Measurements from ENCODE around the gene CARNS1.
"Not testable (repeated sequence)": the region's sequence is repeated elsewhere in the genome, so short reads cannot be mapped to it uniquely, and the experiment has no call there.

The CARNS1 gene

DNA sequence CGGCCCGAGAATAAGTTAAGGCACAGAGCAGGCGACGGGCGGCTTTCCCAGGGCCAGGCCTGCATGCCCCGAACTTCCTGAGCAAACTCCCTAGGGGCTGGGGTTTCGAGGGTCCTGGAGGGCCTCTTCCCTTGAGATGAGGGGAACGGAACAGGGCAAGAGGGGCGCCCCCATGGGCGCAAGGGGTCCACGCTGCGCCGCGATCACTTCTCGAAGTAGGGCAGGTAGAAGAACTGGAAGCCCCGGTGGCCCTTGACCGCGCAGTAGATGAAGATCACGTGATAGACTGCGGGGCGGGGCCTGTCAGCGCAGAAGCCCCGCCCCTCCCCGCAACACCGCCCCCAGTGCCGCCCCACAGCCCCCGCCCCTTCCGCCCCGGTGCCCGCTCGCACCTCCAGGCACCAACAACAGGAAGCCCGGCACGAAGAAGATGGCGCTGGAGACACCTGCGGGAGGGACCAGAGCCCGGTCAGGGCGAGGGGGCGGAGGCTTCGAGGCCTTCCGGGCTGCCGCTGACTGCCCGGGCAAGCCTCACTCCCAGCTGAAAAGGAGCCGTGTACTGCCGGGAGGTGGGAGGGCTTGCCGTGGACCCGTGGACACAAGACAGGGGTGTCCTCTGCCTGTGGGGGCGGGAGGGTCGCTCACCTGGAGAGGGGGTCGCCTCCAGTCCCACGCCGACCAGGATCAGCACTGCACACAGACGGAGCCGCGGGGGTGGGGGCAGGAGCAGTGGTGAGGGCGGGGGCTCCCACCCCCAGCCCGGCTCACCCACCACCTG, 49.1 kb downstream of the CARNS1 start:
- H3K36me3 ChIP-seq = no peaks in the 10 kb centered on the region
- DNase-seq = peak; percentile 95
- no peaks in the 10 kb centered on the region for H3K27me3 ChIP-seq
- peaks cover 8% of the 10 kb centered on the region for H3K4me1 ChIP-seq
- peak overlapping the region; percentile 72 for H3K4me3 ChIP-seq (ENCODE audit: low read depth, low read length)
- H3K9me3 ChIP-seq = no peaks in the 10 kb centered on the region
- TF ChIP-seq, protein P1, sequence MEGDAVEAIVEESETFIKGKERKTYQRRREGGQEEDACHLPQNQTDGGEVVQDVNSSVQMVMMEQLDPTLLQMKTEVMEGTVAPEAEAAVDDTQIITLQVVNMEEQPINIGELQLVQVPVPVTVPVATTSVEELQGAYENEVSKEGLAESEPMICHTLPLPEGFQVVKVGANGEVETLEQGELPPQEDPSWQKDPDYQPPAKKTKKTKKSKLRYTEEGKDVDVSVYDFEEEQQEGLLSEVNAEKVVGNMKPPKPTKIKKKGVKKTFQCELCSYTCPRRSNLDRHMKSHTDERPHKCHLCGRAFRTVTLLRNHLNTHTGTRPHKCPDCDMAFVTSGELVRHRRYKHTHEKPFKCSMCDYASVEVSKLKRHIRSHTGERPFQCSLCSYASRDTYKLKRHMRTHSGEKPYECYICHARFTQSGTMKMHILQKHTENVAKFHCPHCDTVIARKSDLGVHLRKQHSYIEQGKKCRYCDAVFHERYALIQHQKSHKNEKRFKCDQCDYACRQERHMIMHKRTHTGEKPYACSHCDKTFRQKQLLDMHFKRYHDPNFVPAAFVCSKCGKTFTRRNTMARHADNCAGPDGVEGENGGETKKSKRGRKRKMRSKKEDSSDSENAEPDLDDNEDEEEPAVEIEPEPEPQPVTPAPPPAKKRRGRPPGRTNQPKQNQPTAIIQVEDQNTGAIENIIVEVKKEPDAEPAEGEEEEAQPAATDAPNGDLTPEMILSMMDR (IDR thresholded peaks at IDR 0.05; ENCODE audit: low read depth, low read length) = no peak

DNA sequence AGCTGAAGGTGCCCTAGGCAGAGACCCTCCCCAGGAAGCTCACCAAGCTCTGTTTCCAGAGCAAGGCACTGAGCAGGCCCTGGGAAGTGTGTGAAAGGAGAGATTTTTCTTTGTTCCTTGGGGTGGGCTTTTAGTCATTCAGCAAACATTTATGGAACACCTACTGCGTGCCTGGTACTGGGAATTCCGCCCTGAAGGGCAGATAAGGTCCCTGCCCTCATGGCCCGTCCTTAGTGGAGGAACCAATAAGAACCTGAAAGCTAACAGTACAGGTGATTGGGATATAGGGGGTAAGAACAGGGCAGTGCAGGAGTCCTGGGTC, 49.7 kb downstream of the CARNS1 start:
- H3K4me3 ChIP-seq (ENCODE audit: low read depth, low read length) = peak overlapping the region; percentile 72
- peaks cover 8% of the 10 kb centered on the region for H3K4me1 ChIP-seq
- H3K36me3 ChIP-seq = no peaks in the 10 kb centered on the region
- no peaks in the 10 kb centered on the region for H3K9me3 ChIP-seq
- TF ChIP-seq, protein P1 (IDR thresholded peaks at IDR 0.05; ENCODE audit: low read depth, low read length) = no peak
- H3K27me3 ChIP-seq = no peaks in the 10 kb centered on the region
- no peak for DNase-seq

DNA sequence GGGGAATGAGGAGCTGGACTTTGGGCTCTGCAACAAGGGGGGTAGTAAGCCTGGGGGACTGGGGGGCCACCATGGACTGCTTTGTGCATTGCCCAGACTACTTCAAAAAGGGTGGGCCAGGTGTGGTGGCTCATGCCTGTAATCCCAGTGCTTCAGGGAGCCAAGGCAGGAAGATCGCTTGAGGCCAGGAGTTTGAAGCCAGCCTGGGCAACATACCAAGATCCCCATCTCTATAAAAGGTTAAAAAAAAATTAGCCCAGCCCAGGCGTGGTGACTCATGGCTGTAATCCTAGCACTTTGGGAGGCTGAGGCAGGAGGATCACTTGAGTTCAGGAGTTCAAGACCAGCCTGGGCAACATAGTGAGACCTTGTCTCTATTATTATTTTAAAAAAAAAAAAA, 50.1 kb downstream of the CARNS1 start:
- not testable (repeated sequence) for H3K9me3 ChIP-seq, DNase-seq, H3K36me3 ChIP-seq, H3K27me3 ChIP-seq, H3K4me1 ChIP-seq
- peak overlapping the region; percentile 72 for H3K4me3 ChIP-seq (ENCODE audit: low read depth, low read length)

DNA sequence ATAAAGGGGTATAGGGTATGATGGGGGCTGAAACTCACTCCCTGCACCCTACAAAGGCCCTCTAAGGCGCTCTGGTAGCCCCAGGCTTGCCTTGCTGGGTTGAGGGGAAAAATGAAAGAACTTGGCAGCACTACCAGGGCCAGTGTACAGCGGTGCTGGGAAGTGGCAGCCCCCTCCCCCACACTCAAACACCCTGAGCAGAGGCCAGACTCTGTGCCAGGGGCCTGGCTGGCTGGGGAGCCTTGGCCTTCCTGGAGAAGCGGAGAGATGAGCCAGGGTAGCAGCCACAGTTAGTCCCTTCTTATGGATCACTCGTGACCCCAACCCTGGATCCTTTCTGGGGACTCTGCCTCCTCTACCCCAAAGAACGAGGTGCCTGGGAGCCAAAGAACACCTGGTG, 50.9 kb downstream of the CARNS1 start:
- DNase-seq = no peak
- peaks cover 8% of the 10 kb centered on the region for H3K4me1 ChIP-seq
- no peaks in the 10 kb centered on the region for H3K9me3 ChIP-seq
- no peaks in the 10 kb centered on the region for H3K36me3 ChIP-seq
- TF ChIP-seq, protein P1 (IDR thresholded peaks at IDR 0.05; ENCODE audit: low read depth, low read length) = no peak
- no peaks in the 10 kb centered on the region for H3K27me3 ChIP-seq
- no peak overlapping the region for H3K4me3 ChIP-seq (ENCODE audit: low read depth, low read length)

DNA sequence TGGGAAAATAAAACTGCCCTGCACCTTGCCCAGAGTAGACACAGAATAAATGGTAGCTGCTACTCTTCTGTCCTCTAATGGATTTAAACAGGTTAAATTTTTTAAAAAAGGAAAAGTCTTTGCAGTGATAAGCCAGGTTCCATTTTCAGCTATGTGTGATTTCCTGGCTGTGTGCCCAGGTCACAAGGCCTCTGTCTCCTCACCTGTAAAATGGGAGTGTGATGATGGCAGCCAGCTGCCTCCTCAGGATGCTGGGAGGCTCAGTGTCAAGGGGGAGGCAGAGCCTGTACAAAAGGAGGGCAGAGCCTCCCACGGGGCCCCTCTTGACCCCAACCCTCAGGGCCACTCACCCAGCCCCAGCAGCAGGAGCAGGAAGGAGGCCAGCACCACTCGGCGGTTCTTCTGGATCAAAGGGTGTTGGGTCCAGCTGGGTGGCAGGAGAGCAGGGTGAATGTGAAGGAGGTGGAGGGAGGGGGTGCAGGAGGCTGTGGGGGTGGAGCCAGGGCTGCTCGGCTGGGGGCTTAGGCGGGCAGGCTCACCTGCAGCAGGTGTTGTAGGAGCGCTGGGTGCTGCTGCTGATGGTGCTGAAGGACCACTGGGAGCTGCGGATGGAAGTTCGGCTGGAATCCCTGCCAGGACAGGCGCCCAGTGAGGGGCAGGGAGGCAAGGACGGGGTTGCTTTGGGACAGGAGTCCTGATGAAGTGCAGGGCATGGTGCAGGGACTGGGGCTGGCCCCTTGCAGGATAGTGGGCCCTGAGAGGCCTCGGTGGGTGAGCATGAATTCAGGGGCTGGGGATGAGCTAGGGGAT, 51.7 kb downstream of the CARNS1 start:
- Histone ChIP-seq H3K4me1 (peaks cover 8% of the 10 kb centered on the region), H3K9me3 (no peaks in the 10 kb centered on the region), H3K27me3 (no peaks in the 10 kb centered on the region), H3K4me3 (ENCODE audit: low read depth, low read length) (no peak overlapping the region), H3K36me3 (no peaks in the 10 kb centered on the region)
- DNase-seq = no peak
- TF ChIP-seq, protein P1 (IDR thresholded peaks at IDR 0.05; ENCODE audit: low read depth, low read length) = no peak

DNA sequence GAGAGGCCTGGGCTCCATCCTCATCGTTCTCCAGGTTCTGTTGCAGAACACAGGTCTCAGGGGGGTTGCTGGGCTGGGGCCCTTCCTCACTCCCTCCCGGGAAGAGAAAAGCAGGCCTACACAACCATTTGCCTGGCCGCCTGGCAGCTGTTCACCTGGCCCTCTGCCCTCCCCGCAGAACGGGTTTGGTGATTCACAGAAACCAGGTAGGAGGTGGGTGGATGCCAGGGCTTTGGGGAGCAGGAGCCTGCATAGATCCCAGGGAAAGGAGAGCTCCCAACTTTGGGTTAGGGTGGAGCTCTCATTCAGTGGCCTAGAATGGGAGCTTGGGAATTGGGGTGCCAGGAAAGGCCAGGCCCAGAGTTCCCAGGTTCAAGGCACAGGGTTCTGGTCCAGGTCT, 52.6 kb downstream of the CARNS1 start:
- no peaks in the 10 kb centered on the region for H3K9me3 ChIP-seq
- H3K27me3 ChIP-seq = no peaks in the 10 kb centered on the region
- TF ChIP-seq, protein P1 (IDR thresholded peaks at IDR 0.05; ENCODE audit: low read depth, low read length) = no peak
- no peak for DNase-seq
- peaks cover 8% of the 10 kb centered on the region for H3K4me1 ChIP-seq
- H3K36me3 ChIP-seq = no peaks in the 10 kb centered on the region
- peak overlapping the region; percentile 69 for H3K4me3 ChIP-seq (ENCODE audit: low read depth, low read length)

All from BE2C (cell line).